A172 (cell line): ENCODE results near the gene PIP. TPM values are rescaled to one million over a fixed set of nuclear protein-coding genes. Genes with fewer than 3 reads are reported as not detected.
"Not testable (repeated sequence)": the region's sequence is repeated elsewhere in the genome, so short reads cannot be mapped to it uniquely, and the experiment has no call there.

Experiments
- DNase-seq: peaks from one replicate; pipeline ENCODE4 v3.0.0-alpha.2; 2015; ENCODE audit warnings: low spot score
- total RNA-seq: library from RNA; depleted of rRNA; stranded (reverse); fragments of >200 nt; shearing (Covaris generic); gene quantifications from 2 replicates; pipeline ENCODE4 v1.2.3, GENCODE V29; 2014; rRNA removed

Gene PIP
- total RNA-seq, 1 experiment from 2014 or later = not detected

DNA sequence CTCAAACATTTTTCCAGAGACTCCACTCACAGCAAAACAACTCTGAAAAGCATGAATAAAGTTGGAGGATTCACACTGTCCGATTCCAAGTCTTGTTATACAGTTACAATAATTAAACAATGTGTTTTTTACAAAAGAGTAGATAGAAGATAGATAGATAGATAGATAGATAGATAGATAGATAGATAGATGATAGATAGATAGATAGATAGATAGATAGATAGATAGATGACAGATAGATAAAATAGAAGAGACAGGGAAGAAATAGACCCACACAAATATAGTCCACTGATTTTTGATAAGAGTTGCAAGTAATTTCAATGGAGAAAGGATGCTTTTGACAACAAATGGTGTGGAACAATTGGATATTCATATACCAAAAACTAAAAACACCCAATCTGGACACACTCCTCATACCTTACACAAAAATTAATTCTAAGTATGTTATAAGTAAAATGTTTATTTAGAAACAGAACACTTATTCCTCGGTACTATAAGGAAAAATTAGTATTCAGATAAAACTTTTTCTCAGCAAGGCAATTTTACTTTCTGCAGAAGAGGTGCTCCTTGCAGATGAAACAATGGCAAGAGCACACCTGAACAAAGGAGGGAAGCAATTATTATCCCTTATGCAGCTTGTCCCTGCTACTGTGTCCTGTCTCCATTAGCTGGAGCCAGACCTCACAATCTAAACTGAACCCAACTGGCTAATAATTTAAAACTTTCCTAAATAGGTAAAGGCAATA lies 45.7 kb downstream of the PIP start:
- DNase-seq = no peak

DNA sequence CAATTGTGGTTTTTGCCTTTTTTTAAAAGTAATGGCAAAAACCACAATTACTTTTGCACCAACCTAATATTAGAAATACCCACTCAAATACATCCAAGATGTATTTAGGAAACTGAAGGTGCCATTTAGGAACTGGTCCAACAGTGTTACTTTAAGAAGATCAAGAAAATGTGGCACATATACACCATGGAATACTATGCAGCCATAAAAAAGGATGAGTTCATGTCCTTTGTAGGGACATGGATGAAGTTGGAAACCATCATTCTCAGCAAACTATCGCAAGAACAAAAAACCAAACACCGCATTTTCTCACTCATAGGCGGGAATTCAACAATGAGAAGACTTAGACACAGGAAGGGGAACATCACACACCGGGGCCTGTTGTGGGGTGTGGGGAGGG lies 48.9 kb downstream of the PIP start:
- DNase-seq = not testable (repeated sequence)

GRCh38 chr7:143181349-143181748 lies 49.5 kb downstream of the PIP start:
- DNase-seq = no peak

DNA sequence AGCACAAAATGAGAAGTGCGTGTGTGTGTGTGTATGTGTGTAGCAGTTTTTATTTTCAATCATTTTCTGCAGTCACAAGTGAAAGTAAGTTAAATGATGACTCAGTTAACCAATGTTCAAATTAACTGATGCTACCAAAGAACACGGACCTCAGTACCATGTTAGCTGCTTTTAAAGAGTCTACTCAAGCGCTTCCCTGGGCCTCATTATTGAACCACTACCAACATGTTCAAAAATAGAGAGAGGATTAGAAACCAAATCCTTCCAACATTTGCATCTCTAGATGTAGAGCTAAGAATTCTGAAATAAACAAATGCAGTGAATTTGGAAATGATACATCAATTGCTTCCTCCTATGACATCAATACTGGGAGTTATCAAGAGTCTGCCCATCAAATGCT lies 51.1 kb downstream of the PIP start, which contains the start of gene TAS2R39:
TSS of gene TAS2R39 (plus strand) at position 396 of the 400 bp plus-strand sequence. CDS start at position 396, 0 bp downstream.
- DNase-seq = no peak

DNA sequence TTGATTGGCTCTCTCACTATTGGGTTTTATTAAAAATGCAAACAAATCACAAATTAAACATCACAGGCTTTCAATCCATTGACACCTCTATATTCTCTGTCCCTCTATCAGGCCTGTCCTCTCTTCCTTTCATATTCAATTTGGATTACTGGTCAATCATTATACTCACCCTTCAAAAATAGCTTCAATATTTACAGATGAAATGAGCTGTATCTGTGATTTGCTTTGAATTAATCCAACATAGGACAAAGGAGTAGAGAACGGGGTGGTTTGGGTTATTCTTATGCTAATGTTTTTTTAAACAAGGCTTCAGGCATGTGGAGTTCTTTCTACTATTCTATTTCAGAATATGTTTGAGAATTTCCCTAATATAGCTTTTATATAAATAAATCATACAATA lies 53.7 kb downstream of the PIP start:
- no peak for DNase-seq

DNA sequence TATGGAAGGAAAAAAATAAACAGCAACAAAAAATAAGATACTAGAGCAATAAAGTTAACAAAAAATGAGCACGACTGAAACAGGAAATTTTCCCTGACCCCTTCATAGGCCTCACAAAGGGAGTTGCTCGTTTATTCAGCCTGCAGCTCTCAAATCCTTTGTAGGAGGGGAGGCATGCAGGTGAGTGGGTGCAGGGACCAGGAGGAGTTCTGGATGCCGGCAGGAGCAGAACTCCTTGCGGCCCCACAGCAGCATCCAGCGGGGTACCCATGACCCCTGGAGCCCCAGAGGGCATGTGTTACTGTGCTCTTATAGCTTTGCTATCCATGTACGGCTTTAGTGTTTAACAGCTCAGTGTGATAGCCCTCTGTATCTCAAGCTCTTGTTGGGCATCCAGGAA lies 57.1 kb downstream of the PIP start:
- DNase-seq = no peak

Other genes starting within 250 kb of the PIP start
- not detected in 2 replicates for gene TRPV6, start 246.3 kb upstream of the PIP start, total RNA-seq
- 0.22 TPM in 1 of 2 replicates, not detected in the other for gene TRPV5, start 198.3 kb upstream of the PIP start, total RNA-seq
- not detected in 2 replicates for gene LLCFC1, start 192.6 kb upstream of the PIP start, total RNA-seq
- 0.46 TPM in 1 of 2 replicates, not detected in the other for gene KEL, start 169.7 kb upstream of the PIP start, total RNA-seq
- not detected in 2 replicates for gene OR9A2, start 104.9 kb upstream of the PIP start, total RNA-seq
- not detected in 2 replicates for gene OR6V1, start 79.7 kb upstream of the PIP start, total RNA-seq
- not detected in 2 replicates for gene TAS2R39, start 51.3 kb downstream of the PIP start, total RNA-seq
- gene TAS2R40, start 90.0 kb downstream of the PIP start, total RNA-seq = not detected in 2 replicates
- gene GSTK1, start 131.4 kb downstream of the PIP start, total RNA-seq = 93.3 and 106 TPM in 2 replicates
- gene TMEM139, start 152.9 kb downstream of the PIP start, total RNA-seq = 3.0 and 6.2 TPM in 2 replicates
- gene CASP2, start 156.3 kb downstream of the PIP start, total RNA-seq = 14.6 and 34.4 TPM in 2 replicates
- gene CLCN1, start 184.0 kb downstream of the PIP start, total RNA-seq = not detected in 2 replicates
- 3.9 and 7.1 TPM in 2 replicates for gene FAM131B, start 230.6 kb downstream of the PIP start, total RNA-seq
- gene ZYX, start 249.3 kb downstream of the PIP start, total RNA-seq = 53.2 and 57.0 TPM in 2 replicates